Ishikawa (cell line): ENCODE measurements around the gene FBXL17.
A peak's percentile ranks its signal among the peaks of the same experiment; 100 is the strongest.

Experiments used
- CEBPB ChIP-seq: IDR thresholded peaks from 2 replicates; pipeline ENCODE4 v1.6.1; 2012
- CREB1 ChIP-seq: IDR thresholded peaks from 2 replicates; pipeline ENCODE4 v1.6.1; 2012; ENCODE audit warnings: low read depth
- EGR1 ChIP-seq: IDR thresholded peaks from 2 replicates; pipeline ENCODE4 v1.6.1; 2012
- EP300 ChIP-seq: IDR thresholded peaks from 2 replicates; pipeline ENCODE4 v1.6.1; 2012; ENCODE audit warnings: borderline replicate concordance
- FOXM1 ChIP-seq: IDR thresholded peaks from 2 replicates; pipeline ENCODE4 v1.6.1; 2012; ENCODE audit warnings: low read depth, borderline replicate concordance
- MAX ChIP-seq: IDR thresholded peaks from 2 replicates; pipeline ENCODE4 v1.6.1; 2012
- NFIC ChIP-seq: IDR thresholded peaks from 2 replicates; pipeline ENCODE4 v1.6.1; 2012
- RAD21 ChIP-seq: IDR thresholded peaks from 2 replicates; pipeline ENCODE4 v1.6.1; 2012; ENCODE audit warnings: low read depth
- REST ChIP-seq: IDR thresholded peaks from 2 replicates; pipeline ENCODE4 v1.6.1; 2012; ENCODE audit warnings: low read depth, mild to moderate bottlenecking
- TAF1 ChIP-seq: IDR thresholded peaks from 2 replicates; pipeline ENCODE4 v1.6.1; 2012; ENCODE audit warnings: low read depth, mild to moderate bottlenecking
- TCF12 ChIP-seq: IDR thresholded peaks from 2 replicates; pipeline ENCODE4 v1.6.1; 2012; ENCODE audit warnings: low read depth
- TEAD4 ChIP-seq: IDR thresholded peaks from 2 replicates; pipeline ENCODE4 v1.6.1; 2012
- USF1 ChIP-seq: IDR thresholded peaks from 2 replicates; pipeline ENCODE4 v1.6.1; 2012
- YY1 ChIP-seq: IDR thresholded peaks from 2 replicates; pipeline ENCODE4 v1.6.1; 2012; ENCODE audit warnings: low read depth
- ZBTB7A ChIP-seq: IDR thresholded peaks from 2 replicates; pipeline ENCODE4 v1.6.1; 2012; ENCODE audit warnings: low read depth

FBXL17 gene

GRCh38 chr5:108118813-108119514 lies 262.9 kb downstream of the FBXL17 start:
- TF ChIP-seq EP300 = peak; percentile 68
- TF ChIP-seq EGR1 = no peak
- TF ChIP-seq RAD21 = no peak
- TF ChIP-seq TEAD4 = peak; percentile 43; the same call in 1 of the 2 replicates
- TF ChIP-seq CEBPB = peak; percentile 84
- no peak for TF ChIP-seq CREB1
- peak; percentile 58; the same call in 1 of the 2 replicates for TF ChIP-seq TCF12
- no peak for TF ChIP-seq ZBTB7A
- no peak for TF ChIP-seq TAF1
- no peak for TF ChIP-seq NFIC
- TF ChIP-seq USF1 = peak; percentile 42

GRCh38 chr5:108115673-108116072 lies 266.2 kb downstream of the FBXL17 start:
- no peak for TF ChIP-seq USF1
- no peak for TF ChIP-seq EGR1
- TF ChIP-seq RAD21 = no peak
- TF ChIP-seq FOXM1 = no peak
- no peak for TF ChIP-seq EP300
- no peak for TF ChIP-seq REST
- TF ChIP-seq NFIC = no peak
- no peak for TF ChIP-seq TCF12
- no peak for TF ChIP-seq TEAD4
- no peak for TF ChIP-seq ZBTB7A
- no peak for TF ChIP-seq TAF1
- no peak for TF ChIP-seq MAX
- TF ChIP-seq CREB1 = no peak
- TF ChIP-seq YY1 = no peak

GRCh38 chr5:108113950-108114349 lies 267.9 kb downstream of the FBXL17 start:
- no peak for TF ChIP-seq REST
- no peak for TF ChIP-seq RAD21
- no peak for TF ChIP-seq TAF1
- TF ChIP-seq MAX = no peak
- no peak for TF ChIP-seq TEAD4
- no peak for TF ChIP-seq USF1
- no peak for TF ChIP-seq NFIC
- no peak for TF ChIP-seq YY1
- no peak for TF ChIP-seq ZBTB7A
- TF ChIP-seq TCF12 = no peak
- no peak for TF ChIP-seq EGR1
- no peak for TF ChIP-seq EP300

GRCh38 chr5:108111736-108112135 lies 270.2 kb downstream of the FBXL17 start:
- no peak for TF ChIP-seq REST
